GM23248 (cell line): Measurements from ENCODE around the gene TBX5.
"Not testable (repeated sequence)": the region's sequence is repeated elsewhere in the genome, so short reads cannot be mapped to it uniquely, and the experiment has no call there.

Experiments
- EZH2 ChIP-seq: fragments of 200-600 bp; sonication (generic); IDR thresholded peaks from 2 replicates; pipeline ENCODE4 v1.6.1; 2018; ENCODE audit warnings: antibody characterized with exemption, mild to moderate bottlenecking; ENCODE audit not compliant: insufficient read depth, poor library complexity, severe bottlenecking
- EZH2phosphoT487 ChIP-seq: fragments of 200-600 bp; sonication (generic); IDR thresholded peaks from 2 replicates; pipeline ENCODE4 v1.6.1; 2018; ENCODE audit warnings: antibody characterized with exemption, moderate library complexity, mild to moderate bottlenecking, low read depth; ENCODE audit not compliant: insufficient read depth

DNA sequence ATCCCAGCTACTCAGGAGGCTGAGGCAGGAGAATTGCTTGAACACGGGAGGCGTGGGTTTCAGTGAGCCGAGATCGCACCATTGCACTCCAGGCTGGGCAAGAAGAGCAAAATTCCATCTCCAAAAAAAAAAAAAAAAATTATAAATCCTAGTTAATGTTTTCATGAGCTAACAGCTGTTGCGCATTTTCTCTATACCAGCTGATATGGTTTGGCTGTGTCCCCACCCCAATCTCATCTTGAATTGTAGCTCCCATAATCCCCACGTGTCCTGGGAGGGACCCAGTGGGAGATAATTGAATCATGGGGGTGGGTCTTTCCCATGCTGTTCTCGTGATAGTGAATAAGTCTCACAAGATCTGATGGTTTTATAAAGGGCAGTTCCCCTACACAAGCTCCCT, 56.7 kb downstream of the TBX5 start:
- not testable (repeated sequence) for TF ChIP-seq EZH2, EZH2phosphoT487
